ENCODE measurements around the gene IGF2BP2.
"Not testable (repeated sequence)": the region's sequence is repeated elsewhere in the genome, so short reads cannot be mapped to it uniquely, and the experiment has no call there.

DNA sequence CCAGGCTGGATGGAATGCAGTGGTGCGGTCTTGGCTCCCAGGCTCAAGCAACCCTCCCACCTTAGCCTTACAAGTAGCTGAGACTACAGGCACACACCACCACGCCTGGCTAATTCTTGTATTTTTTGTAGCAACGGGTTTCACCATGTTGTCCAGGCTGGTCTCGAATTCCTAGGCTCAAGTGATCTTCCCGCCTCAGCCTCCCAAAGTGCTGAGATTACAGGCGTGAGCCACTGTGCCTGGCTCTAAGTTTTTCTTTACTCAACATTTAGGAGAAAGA lies 26.1 kb downstream of the IGF2BP2 start:
- not testable (repeated sequence) for TF ChIP-seq CTCF (IDR thresholded peaks at IDR 0.05; ENCODE audit: control extremely low read depth in 1 of 3, insufficient read depth in 1 of 3, low read depth in 1 of 3, low read length in 3 of 3); NRF1 (IDR thresholded peaks at IDR 0.05; ENCODE audit: low read depth, low read length); CBX5 (IDR thresholded peaks at IDR 0.05; ENCODE audit: low read depth, low read length)

Data from H1 (cell line).